ENCODE results near the gene DET1.

Gene DET1

DNA sequence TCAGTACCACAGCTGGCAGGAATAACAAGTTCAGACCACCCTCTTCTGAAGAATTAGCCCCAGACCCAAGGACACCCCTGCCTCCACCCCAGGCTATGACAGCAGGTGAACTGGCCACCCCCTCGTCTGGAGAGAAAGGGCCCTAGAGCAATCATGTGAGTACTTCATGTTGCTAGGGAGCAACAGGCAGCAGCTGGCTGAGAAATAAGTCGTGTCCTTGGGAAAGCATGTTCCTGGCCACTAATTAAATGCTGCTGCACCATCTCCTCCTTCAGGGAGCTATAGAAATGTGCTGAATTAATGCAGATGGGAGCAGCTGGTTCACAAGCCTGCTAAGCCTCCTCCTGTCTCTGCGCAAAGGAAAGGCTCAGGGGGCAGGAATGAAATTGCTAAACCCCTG lies 47.5 kb downstream of the DET1 start:
- no peak overlapping the region for H3K27ac Mint-ChIP-seq
- H3K9me3 Mint-ChIP-seq = no peaks in the 10 kb centered on the region
- H3K27me3 Mint-ChIP-seq = no peaks in the 10 kb centered on the region
- no peak overlapping the region for H3K4me3 Mint-ChIP-seq
- H3K4me1 Mint-ChIP-seq (ENCODE audit: low read depth) = no peaks in the 10 kb centered on the region
- H3K36me3 Mint-ChIP-seq (ENCODE audit: low read depth) = peaks cover 17% of the 10 kb centered on the region
- intact Hi-C loops (cut with micrococcal nuclease) = no loop called here

DNA sequence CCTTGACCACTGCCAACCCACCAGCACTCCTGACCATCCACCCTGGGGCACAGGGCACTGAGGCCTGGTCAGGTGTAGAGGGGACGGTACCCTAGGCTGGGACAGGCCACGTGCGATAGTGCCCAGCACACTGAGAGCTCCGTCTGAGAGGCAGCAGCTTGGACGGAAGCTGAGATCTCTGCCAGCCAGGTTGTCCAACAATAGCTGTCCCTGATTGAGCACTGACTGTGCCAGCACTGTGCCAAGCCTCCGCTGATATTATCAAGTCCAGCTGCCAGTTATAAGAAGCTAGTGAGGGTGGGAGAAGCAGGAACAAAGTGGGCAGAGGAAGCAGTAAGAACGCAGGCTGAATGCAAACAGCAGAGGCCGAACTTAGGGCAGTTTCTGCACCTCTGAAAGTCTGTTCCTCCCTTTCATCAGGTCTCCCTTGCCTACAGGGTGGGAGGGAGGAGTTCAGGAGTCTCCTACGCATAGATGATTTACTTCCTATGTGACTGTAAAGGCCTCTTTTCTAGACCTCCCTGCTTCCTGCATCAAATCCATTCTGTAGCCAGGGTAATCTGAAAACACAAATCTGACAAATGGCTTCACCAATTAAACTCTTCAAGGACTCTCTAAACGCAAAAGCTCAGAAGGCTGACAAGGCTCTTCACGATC lies 49.2 kb downstream of the DET1 start:
- intact Hi-C loops (cut with micrococcal nuclease) = no loop called here
- peaks cover 12% of the 10 kb centered on the region for H3K36me3 Mint-ChIP-seq (ENCODE audit: low read depth)
- no peak overlapping the region for H3K4me3 Mint-ChIP-seq
- no peaks in the 10 kb centered on the region for H3K27me3 Mint-ChIP-seq
- no peaks in the 10 kb centered on the region for H3K9me3 Mint-ChIP-seq
- no peaks in the 10 kb centered on the region for H3K4me1 Mint-ChIP-seq (ENCODE audit: low read depth)
- H3K27ac Mint-ChIP-seq = no peak overlapping the region

DNA sequence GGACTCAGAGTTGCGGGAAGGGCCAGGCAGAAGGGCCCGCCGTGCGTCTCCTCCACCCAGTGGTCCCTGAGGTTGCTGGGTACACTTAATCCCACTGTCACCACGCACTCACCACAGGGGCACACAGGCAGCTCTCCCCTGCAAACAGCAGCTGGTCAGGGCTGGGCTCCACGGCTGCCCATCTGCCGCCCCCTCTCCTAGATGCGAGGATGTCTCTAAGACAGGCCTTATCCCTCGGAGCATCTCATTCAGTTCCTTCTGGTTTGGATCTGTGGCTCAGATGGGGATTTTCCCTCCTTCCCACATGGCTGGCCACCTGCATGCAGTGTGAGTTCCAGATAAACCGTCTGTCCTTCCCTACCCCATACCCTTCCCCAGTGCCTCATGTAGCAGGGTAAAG lies 52.6 kb downstream of the DET1 start:
- no peak overlapping the region for H3K4me3 Mint-ChIP-seq
- H3K4me1 Mint-ChIP-seq (ENCODE audit: low read depth) = no peaks in the 10 kb centered on the region
- H3K27ac Mint-ChIP-seq = no peak overlapping the region
- H3K27me3 Mint-ChIP-seq = no peaks in the 10 kb centered on the region
- no peaks in the 10 kb centered on the region for H3K9me3 Mint-ChIP-seq
- peaks cover 12% of the 10 kb centered on the region for H3K36me3 Mint-ChIP-seq (ENCODE audit: low read depth)
- intact Hi-C loops (cut with micrococcal nuclease) = no loop called here

DNA sequence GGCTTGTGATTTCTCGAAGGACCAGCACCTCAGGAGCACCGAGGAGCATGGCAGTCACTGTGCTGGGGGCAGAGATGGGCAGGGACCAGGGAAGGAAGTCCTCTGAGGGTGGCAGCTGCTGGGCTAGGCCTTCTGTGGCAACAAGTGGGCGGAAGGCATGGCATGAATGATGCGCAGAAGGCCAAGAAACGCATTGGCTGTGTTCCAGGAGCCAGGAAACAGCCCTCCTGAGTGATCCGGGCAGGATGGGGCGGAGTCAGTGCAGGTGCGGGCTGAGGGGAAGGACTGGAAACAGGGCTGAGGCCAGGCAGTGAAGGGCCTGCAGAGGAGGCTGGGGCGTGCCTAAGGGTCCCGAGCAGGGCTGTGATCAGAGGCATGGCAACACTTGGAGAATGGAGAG lies 55.3 kb downstream of the DET1 start:
- Mint-ChIP-seq H3K27me3 (no peaks in the 10 kb centered on the region), H3K9me3 (no peaks in the 10 kb centered on the region), H3K4me1 (ENCODE audit: low read depth) (peaks cover 11% of the 10 kb centered on the region), H3K36me3 (ENCODE audit: low read depth) (peaks cover 6% of the 10 kb centered on the region), H3K4me3 (no peak overlapping the region), H3K27ac (no peak overlapping the region)
- intact Hi-C loops (cut with micrococcal nuclease) = no loop called here

DNA sequence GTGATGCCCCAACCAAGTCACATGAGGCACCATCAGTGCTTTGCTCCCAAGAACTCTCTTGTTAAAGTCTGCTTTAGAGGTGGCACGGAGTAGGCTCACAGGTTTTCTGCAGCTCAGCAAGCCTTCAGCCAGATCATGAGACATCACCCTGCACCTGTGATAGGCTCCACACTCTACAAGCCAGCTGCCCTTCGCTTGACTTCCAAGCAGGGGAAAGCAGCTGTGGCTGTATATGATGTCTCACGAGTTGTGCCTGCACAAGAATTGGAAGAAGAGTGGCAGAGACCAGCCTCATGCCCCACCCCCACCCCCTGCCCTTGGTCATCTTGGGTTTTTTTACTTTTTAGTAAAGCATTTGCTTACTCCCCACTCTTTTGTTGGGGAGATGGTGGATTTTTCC lies 56.4 kb downstream of the DET1 start:
- Mint-ChIP-seq H3K36me3 (ENCODE audit: low read depth) (peaks cover 6% of the 10 kb centered on the region), H3K27ac (no peak overlapping the region), H3K4me1 (ENCODE audit: low read depth) (peaks cover 11% of the 10 kb centered on the region), H3K4me3 (no peak overlapping the region), H3K9me3 (no peaks in the 10 kb centered on the region), H3K27me3 (no peaks in the 10 kb centered on the region)
- intact Hi-C loops (cut with micrococcal nuclease) = no loop called here

DNA sequence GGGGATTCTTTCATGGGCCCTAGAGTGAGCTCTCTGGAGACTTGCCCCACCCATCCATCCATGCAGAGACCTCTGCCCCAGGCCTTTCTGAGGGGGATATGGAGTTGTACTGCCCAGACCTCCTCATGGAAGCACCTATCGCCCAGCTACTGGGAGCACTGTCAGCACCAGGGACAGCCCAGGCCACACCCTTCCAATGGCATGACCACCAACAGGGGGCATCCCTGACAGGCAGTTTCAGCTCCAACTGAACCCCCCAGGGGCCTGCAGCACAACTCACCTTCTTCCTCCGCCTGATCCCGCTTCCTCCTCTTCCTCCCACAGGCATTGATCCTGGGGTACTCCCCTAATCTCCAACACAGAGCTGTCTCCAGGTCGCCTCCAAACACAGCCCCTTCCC lies 57.2 kb downstream of the DET1 start:
- Mint-ChIP-seq H3K4me1 (ENCODE audit: low read depth) (peaks cover 11% of the 10 kb centered on the region), H3K27ac (no peak overlapping the region), H3K36me3 (ENCODE audit: low read depth) (peaks cover 6% of the 10 kb centered on the region), H3K27me3 (no peaks in the 10 kb centered on the region), H3K9me3 (no peaks in the 10 kb centered on the region), H3K4me3 (no peak overlapping the region)
- intact Hi-C loops (cut with micrococcal nuclease) = no loop called here

DNA sequence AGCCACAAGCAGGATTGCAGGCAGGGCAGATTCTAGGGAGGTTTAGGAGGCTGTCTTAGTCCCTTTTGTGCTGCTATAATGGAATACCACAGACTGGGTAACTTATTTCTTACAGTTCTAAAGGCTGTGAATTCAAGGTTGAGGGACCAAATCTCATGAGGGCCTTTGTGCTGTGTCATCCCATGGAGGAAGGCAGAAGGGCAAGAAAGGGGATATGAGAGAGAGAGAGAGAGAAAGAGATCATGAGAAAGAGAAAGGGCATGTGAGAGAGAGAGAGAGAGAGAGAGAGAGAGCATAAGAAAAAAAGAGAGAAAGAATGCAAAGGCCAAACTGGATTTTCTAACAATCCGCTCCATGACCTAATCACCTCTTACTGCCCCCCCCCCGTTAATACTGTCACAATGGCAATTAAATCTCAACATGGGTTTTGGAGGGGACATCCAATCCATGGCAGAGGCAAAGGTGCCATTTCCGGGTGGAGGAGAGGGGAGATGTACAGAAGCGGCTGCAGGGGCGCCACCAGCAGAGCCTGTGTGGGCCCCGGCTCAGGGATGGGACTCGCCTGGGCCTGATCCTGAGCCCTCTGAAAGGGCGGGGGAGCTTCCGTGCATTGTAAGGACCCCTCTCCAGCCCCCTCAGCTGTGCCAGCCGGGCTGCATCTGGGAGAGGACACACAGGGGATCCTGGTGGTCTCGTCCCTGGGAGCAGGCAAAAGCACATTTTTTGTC lies 58.5 kb downstream of the DET1 start:
- peaks cover 11% of the 10 kb centered on the region for H3K4me1 Mint-ChIP-seq (ENCODE audit: low read depth)
- intact Hi-C loops (cut with micrococcal nuclease) = no loop called here
- peak overlapping the region; percentile 0 for H3K27ac Mint-ChIP-seq
- H3K36me3 Mint-ChIP-seq (ENCODE audit: low read depth) = peaks cover 6% of the 10 kb centered on the region
- no peak overlapping the region for H3K4me3 Mint-ChIP-seq
- H3K27me3 Mint-ChIP-seq = no peaks in the 10 kb centered on the region
- no peaks in the 10 kb centered on the region for H3K9me3 Mint-ChIP-seq

DNA sequence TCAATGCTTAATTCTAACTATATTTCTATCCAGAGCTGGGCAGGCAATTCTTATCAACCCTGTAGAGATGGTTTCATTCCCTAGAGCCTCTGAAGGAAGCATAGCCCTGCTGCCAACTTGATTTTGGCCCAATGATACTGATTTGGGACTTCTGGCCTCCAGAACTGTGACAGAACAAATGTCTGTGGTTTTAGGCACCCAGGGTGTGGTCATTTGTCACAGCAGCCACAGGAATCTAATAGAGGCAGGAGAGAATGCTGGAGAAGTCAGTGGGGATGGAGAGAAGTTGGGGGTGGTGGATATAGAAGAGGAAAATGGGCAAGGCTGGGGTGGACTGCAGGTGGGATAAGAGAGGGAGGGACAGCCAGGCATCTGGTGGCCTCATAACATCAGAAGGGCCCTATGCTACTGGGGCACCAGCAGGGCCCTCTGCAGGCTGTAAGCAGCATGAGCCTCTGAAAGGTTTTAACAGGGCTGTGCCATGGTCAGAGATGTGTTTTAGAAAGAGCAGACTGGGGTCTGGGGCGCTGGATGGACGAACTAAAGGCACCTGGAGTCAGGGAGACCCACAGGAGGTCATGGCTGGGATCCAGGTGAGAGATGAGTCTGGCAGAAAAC lies 59.2 kb downstream of the DET1 start:
- H3K4me3 Mint-ChIP-seq = no peak overlapping the region
- H3K4me1 Mint-ChIP-seq (ENCODE audit: low read depth) = peaks cover 16% of the 10 kb centered on the region
- peak overlapping the region; percentile 0 for H3K27ac Mint-ChIP-seq

DNA sequence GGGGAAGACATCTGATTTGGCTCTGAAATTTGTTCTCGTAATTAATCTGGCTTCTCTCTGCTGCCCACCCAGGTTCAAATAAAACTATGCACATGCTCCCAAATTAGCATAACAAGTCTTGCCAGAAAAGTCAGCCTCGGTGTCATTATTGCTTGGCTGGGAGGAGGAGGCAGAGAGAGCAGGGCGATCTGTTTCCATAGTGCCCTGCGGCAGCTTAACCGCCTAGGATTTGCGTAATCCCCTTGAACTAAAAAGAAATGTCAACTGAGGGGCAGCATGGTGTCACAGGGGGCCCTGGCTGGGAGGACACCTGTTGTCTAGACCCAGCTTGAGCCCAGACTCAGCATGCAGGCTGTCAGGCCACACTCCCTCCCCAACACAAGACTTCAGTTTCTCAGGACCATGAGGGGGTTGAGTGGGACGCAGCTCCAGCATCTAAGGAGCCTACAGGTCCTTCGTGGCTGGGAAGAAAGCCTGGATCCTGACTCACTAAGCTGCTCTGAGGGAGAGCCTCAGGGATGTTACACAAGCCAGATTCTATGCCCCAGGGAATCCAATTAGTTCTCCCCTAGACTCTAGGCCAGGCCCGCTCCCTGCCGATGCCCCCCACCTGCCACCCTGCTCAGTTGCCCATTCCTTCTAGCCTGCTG lies 61.7 kb downstream of the DET1 start:
- H3K36me3 Mint-ChIP-seq (ENCODE audit: low read depth) = peaks cover 17% of the 10 kb centered on the region
- intact Hi-C loops (cut with micrococcal nuclease) = no loop called here
- H3K4me1 Mint-ChIP-seq (ENCODE audit: low read depth) = peaks cover 24% of the 10 kb centered on the region
- no peak overlapping the region for H3K4me3 Mint-ChIP-seq
- no peaks in the 10 kb centered on the region for H3K27me3 Mint-ChIP-seq
- no peak overlapping the region for H3K27ac Mint-ChIP-seq
- no peaks in the 10 kb centered on the region for H3K9me3 Mint-ChIP-seq

More for the DNA sequence above, 59.2 kb downstream of the DET1 start:
- Mint-ChIP-seq H3K9me3 (no peaks in the 10 kb centered on the region), H3K27me3 (no peaks in the 10 kb centered on the region), H3K36me3 (ENCODE audit: low read depth) (peaks cover 6% of the 10 kb centered on the region)
- intact Hi-C loops (cut with micrococcal nuclease) = no loop called here

DNA sequence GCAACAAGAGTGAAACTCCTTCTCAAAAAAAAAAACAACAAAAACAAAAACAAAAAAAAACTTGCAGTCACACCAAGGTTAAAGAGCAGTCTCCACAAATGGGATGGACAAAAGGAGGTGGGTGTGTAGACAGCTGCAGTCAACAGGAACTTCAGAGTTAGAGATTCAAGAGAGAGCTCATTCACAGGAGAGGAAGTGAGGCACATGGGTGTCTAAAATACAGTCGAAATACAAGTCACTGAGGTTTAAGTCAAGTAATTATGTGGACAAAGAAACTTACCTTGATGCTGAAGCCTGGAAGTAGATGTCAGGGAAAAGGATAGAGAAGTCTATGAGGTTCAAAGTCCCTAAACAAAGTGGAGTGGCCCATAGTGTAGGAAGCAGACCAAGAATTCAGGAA lies 64.2 kb downstream of the DET1 start:
- H3K9me3 Mint-ChIP-seq = no peaks in the 10 kb centered on the region
- no peaks in the 10 kb centered on the region for H3K27me3 Mint-ChIP-seq
- H3K27ac Mint-ChIP-seq = no peak overlapping the region
- peaks cover 39% of the 10 kb centered on the region for H3K36me3 Mint-ChIP-seq (ENCODE audit: low read depth)
- intact Hi-C loops (cut with micrococcal nuclease) = no loop called here
- H3K4me1 Mint-ChIP-seq (ENCODE audit: low read depth) = peaks cover 16% of the 10 kb centered on the region
- H3K4me3 Mint-ChIP-seq = no peak overlapping the region

DNA sequence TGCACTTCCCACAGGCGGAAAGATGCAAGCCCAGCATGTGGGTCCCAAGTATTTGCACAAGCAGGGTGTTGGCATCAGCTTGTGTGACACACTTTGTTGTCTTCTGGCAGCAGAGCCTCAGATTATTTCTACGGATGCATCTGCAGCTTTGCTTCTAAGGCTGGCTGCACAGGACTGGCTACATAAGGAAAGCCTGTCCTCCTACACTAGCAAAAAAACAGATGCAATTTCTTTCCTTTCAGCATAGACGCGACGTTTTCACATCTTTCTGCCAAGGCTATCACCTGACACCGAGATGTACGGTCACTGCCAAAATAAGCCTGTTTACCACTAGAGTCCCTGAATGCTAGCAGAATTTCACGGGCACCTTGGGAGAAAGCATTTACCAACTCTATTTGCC lies 65.5 kb downstream of the DET1 start:
- Mint-ChIP-seq H3K9me3 (no peaks in the 10 kb centered on the region), H3K27ac (no peak overlapping the region), H3K27me3 (no peaks in the 10 kb centered on the region), H3K4me1 (ENCODE audit: low read depth) (peaks cover 13% of the 10 kb centered on the region), H3K36me3 (ENCODE audit: low read depth) (peaks cover 51% of the 10 kb centered on the region), H3K4me3 (no peak overlapping the region)
- intact Hi-C loops (cut with micrococcal nuclease) = no loop called here

DNA sequence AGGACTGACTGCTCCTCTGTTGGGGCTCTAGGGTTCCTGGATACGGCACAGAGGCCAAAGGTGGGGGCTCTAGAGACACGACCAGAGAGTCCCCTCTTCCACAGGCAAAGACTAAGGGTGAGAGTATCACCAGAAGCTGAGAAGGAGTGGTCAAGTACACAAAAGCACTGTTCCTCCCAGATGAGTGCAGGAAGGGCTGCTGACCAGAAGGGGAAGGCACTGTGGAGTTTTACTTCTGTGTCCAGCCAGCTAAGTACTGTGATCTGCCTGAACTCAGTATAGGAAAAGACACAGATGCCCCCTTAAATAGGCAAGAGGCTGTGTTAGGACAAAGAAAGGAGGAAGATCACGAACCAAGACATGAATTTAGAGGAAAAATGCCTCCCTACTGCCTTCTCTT lies 67.3 kb downstream of the DET1 start:
- Mint-ChIP-seq H3K27ac (no peak overlapping the region), H3K4me1 (ENCODE audit: low read depth) (peaks cover 13% of the 10 kb centered on the region), H3K4me3 (no peak overlapping the region), H3K27me3 (no peaks in the 10 kb centered on the region), H3K36me3 (ENCODE audit: low read depth) (peaks cover 69% of the 10 kb centered on the region), H3K9me3 (no peaks in the 10 kb centered on the region)
- intact Hi-C loops (cut with micrococcal nuclease) = loop anchor here (5.0 to 10.0 kb wide), 2 partner anchors 138 to 356 kb away; no protein-coding TSS in a partner anchor

DNA sequence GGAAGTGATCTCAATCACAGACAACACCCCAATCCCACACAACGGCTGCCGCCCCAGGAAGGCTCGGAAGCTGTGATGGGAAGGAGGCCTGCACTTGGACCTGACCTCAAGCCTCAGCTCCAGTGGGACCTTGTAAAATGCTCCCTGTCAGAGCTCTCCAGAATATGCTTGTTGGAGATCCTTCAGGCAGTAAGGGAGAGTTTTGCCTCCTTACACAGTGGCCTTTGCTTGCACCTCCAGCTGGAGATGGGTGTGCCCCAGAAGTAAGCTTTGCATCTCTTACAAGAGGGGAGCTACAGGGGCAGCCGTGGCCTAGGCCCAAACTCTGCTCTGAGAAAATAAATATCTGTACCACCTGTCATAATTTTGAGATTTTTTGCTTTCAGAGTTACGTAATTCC lies 68.6 kb downstream of the DET1 start:
- H3K4me3 Mint-ChIP-seq = no peak overlapping the region
- no peaks in the 10 kb centered on the region for H3K27me3 Mint-ChIP-seq
- peaks cover 13% of the 10 kb centered on the region for H3K4me1 Mint-ChIP-seq (ENCODE audit: low read depth)
- H3K9me3 Mint-ChIP-seq = no peaks in the 10 kb centered on the region
- intact Hi-C loops (cut with micrococcal nuclease) = loop anchor here (5.0 to 10.0 kb wide), 2 partner anchors 139 to 357 kb away; no protein-coding TSS in a partner anchor
- H3K36me3 Mint-ChIP-seq (ENCODE audit: low read depth) = peaks cover 78% of the 10 kb centered on the region
- no peak overlapping the region for H3K27ac Mint-ChIP-seq

DNA sequence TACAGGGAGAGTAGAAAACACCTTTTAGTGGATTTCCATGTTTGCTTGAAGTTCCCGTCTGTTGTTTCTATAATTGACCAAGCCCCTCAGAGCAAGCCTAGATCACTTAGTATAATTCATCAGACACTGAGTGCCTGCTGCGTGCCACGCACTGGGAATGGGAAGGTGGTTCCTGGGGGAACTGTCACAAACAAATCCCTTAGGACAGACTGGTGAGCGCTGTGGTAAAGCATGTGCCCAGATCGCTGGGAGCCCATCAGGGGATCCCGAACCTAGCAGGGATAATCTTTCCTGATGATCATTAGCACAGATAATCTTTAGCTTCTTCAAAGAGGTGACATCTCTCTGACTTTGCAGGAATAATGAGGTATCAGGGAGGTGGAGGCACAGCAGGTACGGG lies 69.4 kb downstream of the DET1 start:
- Mint-ChIP-seq H3K36me3 (ENCODE audit: low read depth) (peaks cover 85% of the 10 kb centered on the region), H3K27ac (no peak overlapping the region)
- intact Hi-C loops (cut with micrococcal nuclease) = loop anchor here (5.0 to 10.0 kb wide), 2 partner anchors 140 to 358 kb away; no protein-coding TSS in a partner anchor

More for the DNA sequence above, 69.4 kb downstream of the DET1 start:
- no peak overlapping the region for H3K4me3 Mint-ChIP-seq
- peaks cover 6% of the 10 kb centered on the region for H3K4me1 Mint-ChIP-seq (ENCODE audit: low read depth)
- no peaks in the 10 kb centered on the region for H3K9me3 Mint-ChIP-seq
- no peaks in the 10 kb centered on the region for H3K27me3 Mint-ChIP-seq

All from dendritic cell treated with granulocyte-macrophage colony-stimulating factor and Interleukin-4, amounts not matched to agents 40 ng/mL and 50 ng/mL, for 4 days (primary cell).